Chondrocyte (in vitro differentiated cells): ENCODE data around the gene POPDC3. TPM values are rescaled to one million over a fixed set of nuclear protein-coding genes. Genes with fewer than 3 reads are reported as not detected.

ENCODE experiments used
- DNase-seq: peaks from one replicate; pipeline ENCODE4 v3.0.0; 2021; ENCODE audit warnings: mixed read lengths, low spot score
- H3K27ac Mint-ChIP-seq: one replicate; pipeline ENCODE4 v1.8.0; 2021; ENCODE audit warnings: mild to moderate bottlenecking, moderate library complexity, mixed read lengths; ENCODE audit not compliant: unreplicated experiment
- H3K27me3 Mint-ChIP-seq: 2 replicates; pipeline ENCODE4 v1.8.0; 2021; ENCODE audit warnings: low read depth, mixed read lengths
- H3K36me3 Mint-ChIP-seq: 2 replicates; pipeline ENCODE4 v1.8.0; 2021; ENCODE audit warnings: low read depth, mixed read lengths
- H3K4me1 Mint-ChIP-seq: 2 replicates; pipeline ENCODE4 v1.8.0; 2021; ENCODE audit warnings: low read depth, mild to moderate bottlenecking, mixed read lengths
- H3K4me3 Mint-ChIP-seq: one replicate; pipeline ENCODE4 v1.8.0; 2021; ENCODE audit warnings: mild to moderate bottlenecking, moderate library complexity, mixed read lengths; ENCODE audit not compliant: unreplicated experiment
- H3K9me3 Mint-ChIP-seq: 2 replicates; pipeline ENCODE4 v1.8.0; 2021; ENCODE audit warnings: low read depth, mixed read lengths
- total RNA-seq: library from RNA; stranded (reverse); gene quantifications from 3 replicates; pipeline ENCODE4 v1.2.1, GENCODE V29; 2021
- TF ChIP-seq, protein P1 (sequence below): fragments of 200-600 bp; sonication (generic); IDR thresholded peaks from 2 replicates; pipeline ENCODE4 v1.5.0; 2021; ENCODE audit warnings: antibody characterized with exemption, mild to moderate bottlenecking, moderate library complexity

POPDC3 gene
- total RNA-seq, 1 donor from 2014 or later: 2.6 TPM

DNA sequence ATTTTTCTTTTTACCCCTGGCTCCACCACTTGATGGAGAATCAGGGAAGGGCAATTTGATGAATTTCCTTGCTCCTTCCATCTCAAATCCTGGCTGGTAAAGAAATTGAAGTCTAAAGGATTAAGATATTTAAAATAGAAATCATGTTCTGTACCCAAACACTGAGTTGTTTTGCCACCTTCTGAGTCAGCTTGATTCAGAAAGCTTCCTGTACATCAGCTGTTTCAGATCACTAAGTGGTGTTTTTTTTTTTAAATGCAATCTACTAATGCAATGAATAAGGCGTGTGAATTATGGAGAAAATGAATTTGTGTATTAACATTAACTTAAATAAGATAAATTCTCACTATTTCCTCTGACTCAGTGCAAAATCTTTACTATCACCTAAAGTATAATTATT, 11.5 kb upstream of the POPDC3 start:
- DNase-seq: no peak
- H3K4me3 Mint-ChIP-seq: no peak overlapping the region
- H3K36me3 Mint-ChIP-seq: no peaks in the 10 kb centered on the region
- no peaks in the 10 kb centered on the region for H3K27me3 Mint-ChIP-seq
- peaks cover 9% of the 10 kb centered on the region for H3K4me1 Mint-ChIP-seq
- no peak overlapping the region for H3K27ac Mint-ChIP-seq
- H3K9me3 Mint-ChIP-seq: peaks cover 3% of the 10 kb centered on the region
- TF ChIP-seq, protein P1, sequence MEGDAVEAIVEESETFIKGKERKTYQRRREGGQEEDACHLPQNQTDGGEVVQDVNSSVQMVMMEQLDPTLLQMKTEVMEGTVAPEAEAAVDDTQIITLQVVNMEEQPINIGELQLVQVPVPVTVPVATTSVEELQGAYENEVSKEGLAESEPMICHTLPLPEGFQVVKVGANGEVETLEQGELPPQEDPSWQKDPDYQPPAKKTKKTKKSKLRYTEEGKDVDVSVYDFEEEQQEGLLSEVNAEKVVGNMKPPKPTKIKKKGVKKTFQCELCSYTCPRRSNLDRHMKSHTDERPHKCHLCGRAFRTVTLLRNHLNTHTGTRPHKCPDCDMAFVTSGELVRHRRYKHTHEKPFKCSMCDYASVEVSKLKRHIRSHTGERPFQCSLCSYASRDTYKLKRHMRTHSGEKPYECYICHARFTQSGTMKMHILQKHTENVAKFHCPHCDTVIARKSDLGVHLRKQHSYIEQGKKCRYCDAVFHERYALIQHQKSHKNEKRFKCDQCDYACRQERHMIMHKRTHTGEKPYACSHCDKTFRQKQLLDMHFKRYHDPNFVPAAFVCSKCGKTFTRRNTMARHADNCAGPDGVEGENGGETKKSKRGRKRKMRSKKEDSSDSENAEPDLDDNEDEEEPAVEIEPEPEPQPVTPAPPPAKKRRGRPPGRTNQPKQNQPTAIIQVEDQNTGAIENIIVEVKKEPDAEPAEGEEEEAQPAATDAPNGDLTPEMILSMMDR: no peak

DNA sequence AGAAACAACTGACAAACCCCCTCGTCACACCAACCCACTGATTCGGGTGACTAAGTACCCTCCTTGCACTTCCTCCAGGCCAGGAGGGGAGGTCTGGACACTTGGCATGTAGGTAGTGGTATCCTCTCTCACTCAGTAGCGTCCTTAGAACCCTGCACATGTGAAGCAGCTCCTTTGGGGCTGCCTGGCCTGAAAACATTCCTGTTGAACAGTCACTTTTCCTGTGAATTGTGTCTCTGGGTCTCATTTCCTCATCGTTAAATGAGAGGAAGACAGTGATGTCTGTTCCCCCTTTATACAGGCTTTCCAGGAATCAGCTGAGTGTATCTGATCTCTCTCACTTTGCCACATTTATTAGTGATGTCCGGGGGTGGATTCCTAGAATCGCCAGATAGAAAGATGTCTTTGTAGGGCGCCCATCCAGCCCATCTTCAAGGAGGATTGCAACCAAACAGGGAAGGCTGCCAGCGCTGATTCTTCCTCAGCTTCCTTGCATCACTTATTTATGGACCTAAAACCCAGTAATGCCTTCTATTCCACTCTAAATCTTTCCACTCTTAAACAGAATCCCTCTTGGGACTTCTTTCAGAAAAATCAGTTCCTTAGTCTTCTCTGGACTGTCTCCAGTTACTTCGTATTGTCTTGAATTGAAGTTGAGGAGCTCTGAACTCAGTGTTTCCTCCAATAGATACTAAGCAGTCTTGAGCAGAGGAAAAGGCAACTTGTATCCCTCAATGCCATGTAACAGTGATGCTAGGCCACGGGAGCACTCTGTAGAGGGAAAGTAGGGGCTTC, 9.4 kb upstream of the POPDC3 start:
- H3K36me3 Mint-ChIP-seq: no peaks in the 10 kb centered on the region
- H3K27ac Mint-ChIP-seq: no peak overlapping the region
- H3K4me3 Mint-ChIP-seq: no peak overlapping the region
- H3K4me1 Mint-ChIP-seq: peaks cover 16% of the 10 kb centered on the region
- TF ChIP-seq, protein P1: no peak
- peaks cover 3% of the 10 kb centered on the region for H3K9me3 Mint-ChIP-seq
- no peaks in the 10 kb centered on the region for H3K27me3 Mint-ChIP-seq
- DNase-seq: no peak

DNA sequence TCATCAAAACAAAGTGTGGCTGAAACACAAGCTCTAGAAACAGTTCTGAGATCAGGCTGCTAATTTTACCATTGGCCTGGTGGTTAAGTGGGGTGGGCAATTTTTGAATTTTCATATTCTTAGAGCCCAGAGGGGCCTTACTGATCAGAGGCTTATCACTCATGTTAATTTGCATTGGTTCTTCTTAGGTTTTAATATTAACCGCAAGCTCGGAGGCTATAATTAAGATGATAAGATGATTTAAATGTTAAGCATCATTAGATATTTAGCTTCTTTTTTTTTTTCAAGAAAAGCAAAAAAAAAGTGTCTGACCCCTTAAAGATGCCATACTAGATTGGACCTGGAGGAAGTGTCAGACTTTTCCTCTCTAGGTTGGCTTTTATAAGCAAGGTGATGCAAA, 8.4 kb upstream of the POPDC3 start:
- Mint-ChIP-seq H3K4me1 (peaks cover 16% of the 10 kb centered on the region), H3K27me3 (no peaks in the 10 kb centered on the region), H3K36me3 (no peaks in the 10 kb centered on the region), H3K4me3 (no peak overlapping the region), H3K27ac (no peak overlapping the region), H3K9me3 (peaks cover under 1% of the 10 kb centered on the region)
- no peak for DNase-seq
- TF ChIP-seq, protein P1: no peak

DNA sequence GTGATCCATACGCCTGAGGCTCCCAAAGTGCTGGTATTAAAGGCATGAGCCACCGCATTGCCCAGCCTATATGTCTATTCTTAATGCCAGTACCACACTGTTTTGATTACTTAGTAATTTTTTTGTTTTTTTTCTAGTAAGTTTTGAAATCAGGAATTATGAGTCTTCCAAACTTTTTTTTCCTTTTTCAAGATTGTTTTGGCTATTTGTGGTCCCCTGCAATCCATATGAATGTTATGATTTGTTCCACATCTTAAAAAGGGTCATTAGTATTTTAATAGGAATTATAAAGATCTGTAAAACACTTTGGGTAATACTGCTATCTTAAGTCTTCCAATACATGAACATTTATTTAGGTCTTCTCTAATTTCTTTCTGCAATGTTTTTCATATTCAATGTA, 6.8 kb upstream of the POPDC3 start:
- no peak overlapping the region for H3K4me3 Mint-ChIP-seq
- TF ChIP-seq, protein P1: no peak
- H3K27ac Mint-ChIP-seq: no peak overlapping the region
- no peaks in the 10 kb centered on the region for H3K9me3 Mint-ChIP-seq
- no peaks in the 10 kb centered on the region for H3K36me3 Mint-ChIP-seq
- DNase-seq: no peak
- H3K27me3 Mint-ChIP-seq: no peaks in the 10 kb centered on the region
- peaks cover 14% of the 10 kb centered on the region for H3K4me1 Mint-ChIP-seq

DNA sequence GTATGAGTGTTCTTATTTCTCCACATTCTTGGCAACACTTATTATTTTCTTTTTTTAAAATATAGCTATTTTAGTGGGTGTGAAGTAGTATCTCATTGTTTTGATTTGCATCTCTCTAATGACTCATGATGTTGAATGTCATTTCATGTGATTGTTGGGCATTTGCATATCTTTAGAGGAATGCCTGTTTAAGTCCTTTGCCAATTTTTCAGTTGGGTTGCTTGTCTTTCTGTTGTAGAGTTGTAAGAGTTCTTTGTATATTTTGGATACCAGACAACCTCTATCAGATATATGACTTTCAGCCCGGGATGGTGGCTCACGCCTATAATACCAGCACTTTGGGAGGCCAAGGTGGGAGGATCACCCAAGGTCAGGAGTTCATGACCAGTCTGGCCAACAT, 5.1 kb upstream of the POPDC3 start:
- Mint-ChIP-seq H3K27ac (peak overlapping the region; percentile 13), H3K36me3 (no peaks in the 10 kb centered on the region), H3K4me1 (peaks cover 12% of the 10 kb centered on the region), H3K4me3 (no peak overlapping the region), H3K9me3 (no peaks in the 10 kb centered on the region), H3K27me3 (no peaks in the 10 kb centered on the region)
- TF ChIP-seq, protein P1: no peak
- no peak for DNase-seq
